ENCODE results near the gene CDKAL1.

Gene CDKAL1

GRCh38 chr6:20851795-20852194, 317.5 kb downstream of the CDKAL1 start:
- H3K27ac ChIP-seq, result no peak overlapping the region
- peaks cover 3% of the 10 kb centered on the region for H3K4me1 ChIP-seq (ENCODE audit: low read depth, poor library complexity, severe bottlenecking)
- TF ChIP-seq CTCF (conservative IDR thresholded peaks at IDR 0.05; ENCODE audit: low read depth, low read length), result no peak
- H3K4me2 ChIP-seq, result no peak overlapping the region
- no peaks in the 10 kb centered on the region for H3K79me2 ChIP-seq (ENCODE audit: insufficient read depth, low read depth)
- H3K36me3 ChIP-seq (ENCODE audit: insufficient read depth), result no peaks in the 10 kb centered on the region
- no peak overlapping the region for H2AFZ ChIP-seq (ENCODE audit: low read depth)
- no peak overlapping the region for H3K4me3 ChIP-seq (IDR thresholded peaks at IDR 0.05; ENCODE audit: insufficient read depth, low read depth, low read length)
- H3K9ac ChIP-seq, result no peak overlapping the region
- H4K20me1 ChIP-seq (ENCODE audit: insufficient read depth), result no peaks in the 10 kb centered on the region
- H3K27me3 ChIP-seq (ENCODE audit: insufficient read depth, low read depth), result no peaks in the 10 kb centered on the region

- peaks cover 7% of the 10 kb centered on the region for H3K4me1 ChIP-seq (ENCODE audit: low read depth, poor library complexity, severe bottlenecking)
Observed at GRCh38 chr6:20853828-20854227, 319.6 kb downstream of the CDKAL1 start.

GRCh38 chr6:20856681-20857288, 322.5 kb downstream of the CDKAL1 start:
- Histone ChIP-seq H3K36me3 (ENCODE audit: insufficient read depth) (no peaks in the 10 kb centered on the region), H3K4me2 (no peak overlapping the region; the same call in 1 of the 2 replicates), H3K4me3 (IDR thresholded peaks at IDR 0.05; ENCODE audit: insufficient read depth, low read depth, low read length) (no peak overlapping the region), H3K9ac (no peak overlapping the region), H3K4me1 (ENCODE audit: low read depth, poor library complexity, severe bottlenecking) (peaks cover 7% of the 10 kb centered on the region), H3K27me3 (ENCODE audit: insufficient read depth, low read depth) (no peaks in the 10 kb centered on the region), H4K20me1 (ENCODE audit: insufficient read depth) (no peaks in the 10 kb centered on the region), H3K79me2 (ENCODE audit: insufficient read depth, low read depth) (no peaks in the 10 kb centered on the region), H2AFZ (ENCODE audit: low read depth) (no peak overlapping the region), H3K27ac (no peak overlapping the region)
- TF ChIP-seq CTCF (conservative IDR thresholded peaks at IDR 0.05; ENCODE audit: low read depth, low read length), result no peak

More at GRCh38 chr6:20853828-20854227, 319.6 kb downstream of the CDKAL1 start:
- no peaks in the 10 kb centered on the region for H3K36me3 ChIP-seq (ENCODE audit: insufficient read depth)
- H2AFZ ChIP-seq (ENCODE audit: low read depth), result no peak overlapping the region
- no peak overlapping the region for H3K9ac ChIP-seq
- H3K4me3 ChIP-seq (IDR thresholded peaks at IDR 0.05; ENCODE audit: insufficient read depth, low read depth, low read length), result no peak overlapping the region
- no peak overlapping the region for H3K4me2 ChIP-seq
- H3K79me2 ChIP-seq (ENCODE audit: insufficient read depth, low read depth), result no peaks in the 10 kb centered on the region
- TF ChIP-seq CTCF (conservative IDR thresholded peaks at IDR 0.05; ENCODE audit: low read depth, low read length), result no peak
- no peaks in the 10 kb centered on the region for H3K27me3 ChIP-seq (ENCODE audit: insufficient read depth, low read depth)
- H4K20me1 ChIP-seq (ENCODE audit: insufficient read depth), result no peaks in the 10 kb centered on the region
- H3K27ac ChIP-seq, result no peak overlapping the region

- Histone ChIP-seq H3K36me3 (ENCODE audit: insufficient read depth) (no peaks in the 10 kb centered on the region), H3K79me2 (ENCODE audit: insufficient read depth, low read depth) (no peaks in the 10 kb centered on the region), H3K4me1 (ENCODE audit: low read depth, poor library complexity, severe bottlenecking) (peaks cover 7% of the 10 kb centered on the region), H2AFZ (ENCODE audit: low read depth) (no peak overlapping the region), H3K4me2 (no peak overlapping the region), H3K27ac (no peak overlapping the region), H4K20me1 (ENCODE audit: insufficient read depth) (no peaks in the 10 kb centered on the region), H3K27me3 (ENCODE audit: insufficient read depth, low read depth) (no peaks in the 10 kb centered on the region), H3K4me3 (IDR thresholded peaks at IDR 0.05; ENCODE audit: insufficient read depth, low read depth, low read length) (no peak overlapping the region), H3K9ac (no peak overlapping the region)
- no peak for TF ChIP-seq CTCF (conservative IDR thresholded peaks at IDR 0.05; ENCODE audit: low read depth, low read length)
Observed at GRCh38 chr6:20861481-20861880, 327.2 kb downstream of the CDKAL1 start.
